ENCODE data around the gene LRWD1. TPM values are rescaled to one million over a fixed set of nuclear protein-coding genes. Genes with fewer than 3 reads are reported as not detected.

Gene LRWD1
- total RNA-seq, 4 donors from 2014 or later = 7.5 to 24.4 (median 12.3) TPM

- H3K9me3 ChIP-seq = no peaks in the 10 kb centered on the region
- no peak overlapping the region for H3K4me3 ChIP-seq
- no peak overlapping the region for H3K27ac ChIP-seq
- no peak for ATAC-seq
- TF ChIP-seq, protein P1, sequence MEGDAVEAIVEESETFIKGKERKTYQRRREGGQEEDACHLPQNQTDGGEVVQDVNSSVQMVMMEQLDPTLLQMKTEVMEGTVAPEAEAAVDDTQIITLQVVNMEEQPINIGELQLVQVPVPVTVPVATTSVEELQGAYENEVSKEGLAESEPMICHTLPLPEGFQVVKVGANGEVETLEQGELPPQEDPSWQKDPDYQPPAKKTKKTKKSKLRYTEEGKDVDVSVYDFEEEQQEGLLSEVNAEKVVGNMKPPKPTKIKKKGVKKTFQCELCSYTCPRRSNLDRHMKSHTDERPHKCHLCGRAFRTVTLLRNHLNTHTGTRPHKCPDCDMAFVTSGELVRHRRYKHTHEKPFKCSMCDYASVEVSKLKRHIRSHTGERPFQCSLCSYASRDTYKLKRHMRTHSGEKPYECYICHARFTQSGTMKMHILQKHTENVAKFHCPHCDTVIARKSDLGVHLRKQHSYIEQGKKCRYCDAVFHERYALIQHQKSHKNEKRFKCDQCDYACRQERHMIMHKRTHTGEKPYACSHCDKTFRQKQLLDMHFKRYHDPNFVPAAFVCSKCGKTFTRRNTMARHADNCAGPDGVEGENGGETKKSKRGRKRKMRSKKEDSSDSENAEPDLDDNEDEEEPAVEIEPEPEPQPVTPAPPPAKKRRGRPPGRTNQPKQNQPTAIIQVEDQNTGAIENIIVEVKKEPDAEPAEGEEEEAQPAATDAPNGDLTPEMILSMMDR (IDR thresholded peaks at IDR 0.05) = no peak
- TF ChIP-seq POLR2AphosphoS5 (IDR thresholded peaks at IDR 0.05) (no peak), EP300 (IDR thresholded peaks at IDR 0.05) (no peak), POLR2A (IDR thresholded peaks at IDR 0.05) (no peak)
- H3K4me1 ChIP-seq = peaks cover 0 to 26% (median 5%) of the 10 kb centered on the region in 3 donors
- WGBS, 2 donors (ENCODE audit: low coverage in 1 of 2) = 89 to 96% methylated on average over 3 to 9 of the region's 24 CpGs
- peaks cover 0 to 62% of the 10 kb centered on the region in 2 donors for H3K36me3 ChIP-seq
- no peaks in the 10 kb centered on the region for H3K27me3 ChIP-seq
Measured at GRCh38 chr7:102459221-102459844, 5.5 kb upstream of the LRWD1 start.

DNA sequence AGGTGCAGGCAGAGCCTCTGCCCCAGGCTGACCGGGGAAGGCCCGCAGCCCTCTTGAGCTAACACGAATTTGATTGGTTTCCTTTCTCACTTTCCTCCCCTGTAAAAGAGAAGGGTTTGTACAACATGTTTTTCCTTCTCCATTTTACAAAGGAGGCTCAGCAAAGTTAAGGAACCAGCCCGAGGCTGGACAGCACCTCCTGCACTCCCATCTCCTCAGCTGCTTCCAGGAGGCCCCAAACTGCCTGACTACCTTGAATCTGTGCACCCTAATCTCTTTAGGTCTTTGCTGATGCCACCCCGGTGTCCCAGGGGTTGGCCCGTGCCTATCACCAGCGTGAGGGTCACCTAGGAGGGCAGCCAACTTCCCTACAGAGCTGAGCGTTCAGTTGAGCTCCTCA, 4.3 kb upstream of the LRWD1 start:
- ATAC-seq = no peak
- no peak for TF ChIP-seq POLR2AphosphoS5 (IDR thresholded peaks at IDR 0.05)
- TF ChIP-seq, protein P1 (IDR thresholded peaks at IDR 0.05) = no peak
- no peak for TF ChIP-seq EP300 (IDR thresholded peaks at IDR 0.05)
- no peak for TF ChIP-seq POLR2A (IDR thresholded peaks at IDR 0.05)
- no peak overlapping the region for H3K4me3 ChIP-seq
- H3K4me1 ChIP-seq = peaks cover 0 to 31% (median 5%) of the 10 kb centered on the region in 3 donors
- WGBS, 2 donors (ENCODE audit: low coverage in 1 of 2) = 79 to 100% methylated on average over 1 to 8 of the region's 8 CpGs
- H3K36me3 ChIP-seq = peaks cover 0 to 51% of the 10 kb centered on the region in 2 donors
- H3K9me3 ChIP-seq = no peaks in the 10 kb centered on the region
- no peaks in the 10 kb centered on the region for H3K27me3 ChIP-seq
- H3K27ac ChIP-seq = no peak overlapping the region

DNA sequence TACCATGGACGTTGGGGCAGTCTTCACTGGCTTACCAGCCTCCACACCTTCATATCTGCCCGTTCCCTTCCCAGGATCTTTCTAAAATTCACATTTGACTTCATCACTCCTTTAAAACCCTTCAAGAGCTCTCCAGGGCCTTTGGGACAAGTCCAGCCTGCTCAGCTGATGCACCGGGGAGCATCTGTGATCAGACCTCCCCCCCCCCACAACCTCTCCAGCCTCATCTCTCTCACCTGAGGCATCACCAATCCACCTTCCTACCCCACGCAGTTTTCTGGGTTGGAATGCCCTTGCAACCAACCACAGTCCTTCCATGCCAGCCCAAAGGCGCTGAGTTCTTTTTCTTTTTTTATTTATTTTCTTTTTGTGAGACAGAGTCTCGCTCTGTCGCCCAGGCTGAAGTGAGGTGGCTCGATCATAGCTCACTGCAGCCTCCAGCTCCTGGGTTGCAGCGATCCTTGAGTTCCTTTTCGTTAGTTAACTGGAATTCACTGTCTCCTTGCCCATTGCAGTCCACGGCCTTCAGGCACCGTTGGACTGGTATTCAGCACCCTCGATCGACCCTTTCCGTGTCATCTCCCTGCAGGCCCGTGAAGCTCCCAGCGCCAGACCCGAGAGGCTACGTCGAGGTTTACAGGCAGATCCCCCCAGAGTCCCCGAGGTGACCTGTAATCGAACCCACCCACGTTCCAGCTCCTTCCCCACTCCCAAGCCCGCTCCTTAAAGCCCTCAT, 775 bp upstream of the LRWD1 start:
- H3K36me3 ChIP-seq = peaks cover 0 to 34% of the 10 kb centered on the region in 2 donors
- H3K27me3 ChIP-seq = no peaks in the 10 kb centered on the region
- TF ChIP-seq, protein P1 (IDR thresholded peaks at IDR 0.05) = no peak
- no peak for TF ChIP-seq POLR2AphosphoS5 (IDR thresholded peaks at IDR 0.05)
- no peak for TF ChIP-seq EP300 (IDR thresholded peaks at IDR 0.05)
- TF ChIP-seq POLR2A (IDR thresholded peaks at IDR 0.05) = no peak
- no peak for ATAC-seq
- peak overlapping the region in 3 of 4 donors; percentile 78 to 83 (median 82) for H3K27ac ChIP-seq
- no peaks in the 10 kb centered on the region for H3K9me3 ChIP-seq
- H3K4me3 ChIP-seq = peak overlapping the region; percentile 92 to 98
- 13 to 24% methylated on average over 3 to 17 of the region's 24 CpGs for WGBS, 2 donors (ENCODE audit: low coverage in 1 of 2)
- H3K4me1 ChIP-seq = peaks cover 0 to 57% (median 9%) of the 10 kb centered on the region in 3 donors

DNA sequence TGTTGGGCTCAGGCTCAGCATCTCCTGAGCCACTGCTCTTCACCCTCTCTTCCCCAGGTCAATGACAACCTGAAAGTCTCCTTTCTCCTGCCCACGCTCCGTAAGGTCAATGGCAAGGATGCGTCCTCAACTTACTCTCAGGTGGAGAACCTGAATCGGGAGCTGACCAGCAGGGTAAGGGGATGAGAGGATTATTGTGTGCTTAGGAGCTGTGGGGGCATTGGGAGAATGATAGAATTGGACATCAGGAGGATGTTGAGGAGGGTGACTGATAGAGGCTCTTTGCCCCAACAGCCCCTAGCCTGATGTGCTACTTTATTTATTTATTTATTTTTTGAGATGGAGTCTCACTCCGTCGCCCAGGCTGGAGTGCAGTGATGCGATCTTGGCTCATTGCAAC, 1.3 kb downstream of the LRWD1 start:
- peaks cover 0 to 39% of the 10 kb centered on the region in 2 donors for H3K36me3 ChIP-seq
- H3K9me3 ChIP-seq = no peaks in the 10 kb centered on the region
- H3K4me3 ChIP-seq = peak overlapping the region in 1 of 2 donors; percentile 98
- H3K27me3 ChIP-seq = no peaks in the 10 kb centered on the region
- H3K27ac ChIP-seq = no peak overlapping the region
- no peak for ATAC-seq
- TF ChIP-seq EP300 (IDR thresholded peaks at IDR 0.05) (no peak), POLR2AphosphoS5 (IDR thresholded peaks at IDR 0.05) (no peak), POLR2A (IDR thresholded peaks at IDR 0.05) (no peak)
- TF ChIP-seq, protein P1 (IDR thresholded peaks at IDR 0.05) = no peak
- H3K4me1 ChIP-seq = peaks cover 0 to 57% (median 9%) of the 10 kb centered on the region in 3 donors
- 90 to 97% methylated on average over 3 to 4 of the region's 7 CpGs for WGBS, 2 donors (ENCODE audit: low coverage in 1 of 2)

Data from gastroesophageal sphincter (tissue), 4 donors.